Measurements from ENCODE around the gene TRUB2.

DNA sequence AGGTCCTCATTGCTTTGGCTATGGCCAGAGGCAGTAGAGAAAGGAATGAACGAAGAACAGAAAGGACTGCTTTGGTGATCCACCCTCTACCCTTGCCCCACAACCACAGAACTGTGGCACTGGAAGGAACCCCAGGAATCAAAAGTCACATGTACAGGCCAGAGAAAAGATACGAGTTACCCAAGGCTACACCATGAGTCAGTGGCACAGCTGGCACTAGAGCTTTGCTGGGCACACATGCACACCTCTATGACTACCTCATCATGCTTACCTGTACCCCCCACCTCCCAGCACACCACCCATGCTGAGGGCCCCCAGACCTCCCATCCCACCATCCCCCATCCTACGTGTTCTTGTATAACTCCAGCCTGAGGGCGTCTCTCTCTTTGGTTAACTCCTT lies 59.6 kb downstream of the TRUB2 start:
- no peak for TF ChIP-seq POLR2A (IDR thresholded peaks at IDR 0.05; ENCODE audit: low read depth, low read length)
- TF ChIP-seq POLR2AphosphoS5 (IDR thresholded peaks at IDR 0.05; ENCODE audit: low read depth, low read length): no peak
- TF ChIP-seq TAF1 (IDR thresholded peaks at IDR 0.05; ENCODE audit: borderline replicate concordance, low read depth, low read length): no peak

All from GM12892 (cell line).